Right lobe of liver (tissue), 4 donors: Measurements from ENCODE around the gene PIP5K1B.

ENCODE experiments used
- CTCF ChIP-seq, 4 donors: fragments of 200-600 bp in 3 of 4; fragments of 450-650 bp in 1 of 4; IDR thresholded peaks; one replicate each; pipeline versions ENCODE4 v1.5.1 to v1.8.0; 2016 to 2022; ENCODE audit warnings: antibody characterized with exemption in 4 of 4, mild to moderate bottlenecking in 2 of 4
- POLR2A ChIP-seq: fragments of 450-650 bp; IDR thresholded peaks from one replicate; pipeline ENCODE4 v1.6.1; 2017; ENCODE audit warnings: antibody characterized with exemption, mild to moderate bottlenecking
- donor health status: DM: no; HTN: no; CAD: no.
- donor health status: DM: no; HTN: no; CAD: no.
- donor health status: DM: no; HTN: yes; CAD: no.

- TF ChIP-seq CTCF (IDR thresholded peaks at IDR 0.05) (no peak), POLR2A (no peak)
Measured at GRCh38 chr9:68664036-68664435, 41.0 kb upstream of the PIP5K1B start.
